Stimulated activated naive CD8-positive, alpha-beta T cell treated with anti-CD3 and anti-CD28 coated beads, Interleukin-15, amount 100 ng/mL, for 72 hours (primary cell): Measurements from ENCODE around the gene PDSS2.
"Not testable (repeated sequence)": the region's sequence is repeated elsewhere in the genome, so short reads cannot be mapped to it uniquely, and the experiment has no call there.

Experiments
- ATAC-seq: fragments of 150-1000 bp; cut with Tn5 transposase; 2 replicates; pipeline ENCODE4 v1.10.0; 2021; ENCODE audit warnings: mild to moderate bottlenecking, moderate library complexity
- DNase-seq, 2 donors: peaks; one replicate each; pipeline ENCODE4 v3.0.0; 2021 to 2022
- H3K27ac Mint-ChIP-seq, 2 donors: one replicate each; pipeline ENCODE4 v1.8.0; 2022; ENCODE audit warnings: mild to moderate bottlenecking in 2 of 2, mixed read lengths in 2 of 2, moderate library complexity in 2 of 2
- H3K27me3 Mint-ChIP-seq: one replicate; pipeline ENCODE4 v1.8.0; 2022; ENCODE audit warnings: mixed read lengths
- H3K4me1 Mint-ChIP-seq: one replicate; pipeline ENCODE4 v1.8.0; 2022; ENCODE audit warnings: mild to moderate bottlenecking, mixed read lengths
- H3K4me3 Mint-ChIP-seq, 2 donors: one replicate each; pipeline ENCODE4 v1.8.0; 2022; ENCODE audit warnings: mild to moderate bottlenecking in 2 of 2, mixed read lengths in 2 of 2, moderate library complexity in 1 of 2
- H3K9me3 Mint-ChIP-seq, 2 donors: one replicate each; pipeline ENCODE4 v1.8.0; 2022; ENCODE audit warnings: mixed read lengths in 2 of 2

PDSS2 gene

DNA sequence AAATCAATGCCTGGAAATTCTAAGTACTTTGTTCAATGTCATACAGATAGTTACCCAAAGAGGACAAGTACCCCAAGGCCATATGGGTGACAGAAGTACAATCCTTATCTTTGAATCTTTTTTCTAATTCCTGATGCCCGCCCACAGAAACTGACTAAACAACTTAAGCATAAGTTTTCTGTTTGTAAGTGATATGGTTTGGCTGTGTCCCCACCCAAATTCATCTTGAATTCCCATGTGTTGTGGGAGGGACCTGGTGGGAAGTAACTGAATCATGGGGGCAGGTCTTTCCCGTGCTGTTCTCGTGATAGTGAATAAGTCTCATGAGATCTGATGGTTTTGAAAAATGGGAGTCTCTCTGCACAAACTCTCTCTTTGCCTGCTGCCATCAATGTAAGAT lies 153.4 kb downstream of the PDSS2 start:
- not testable (repeated sequence) for H3K4me1 Mint-ChIP-seq, H3K4me3 Mint-ChIP-seq, H3K9me3 Mint-ChIP-seq, ATAC-seq, H3K27me3 Mint-ChIP-seq, DNase-seq
- H3K27ac Mint-ChIP-seq = peak overlapping the region in 1 of 2 donors; percentile 78

DNA sequence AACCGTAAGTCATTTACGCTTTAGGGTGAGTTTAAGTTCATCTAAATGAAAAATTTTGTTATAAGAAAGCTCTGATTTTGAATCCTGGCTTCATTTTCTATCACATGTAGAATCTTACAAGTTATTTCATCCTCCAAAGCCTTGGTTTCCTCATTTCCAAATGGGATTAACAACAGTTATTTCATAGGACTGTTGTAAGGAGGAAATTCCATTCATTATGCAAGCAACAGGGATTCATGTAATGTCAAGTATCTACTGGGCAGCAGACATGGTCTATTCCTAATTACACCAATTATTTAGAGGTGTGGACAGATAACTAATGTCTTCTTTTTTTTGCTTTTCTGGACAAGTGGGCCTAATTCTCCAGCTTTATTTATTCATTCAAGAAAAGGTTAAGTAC lies 154.0 kb downstream of the PDSS2 start:
- Mint-ChIP-seq H3K4me1 (peaks cover 7% of the 10 kb centered on the region), H3K27me3 (no peaks in the 10 kb centered on the region), H3K4me3 (no peak overlapping the region), H3K27ac (no peak overlapping the region), H3K9me3 (no peaks in the 10 kb centered on the region)
- no peak for ATAC-seq
- DNase-seq = no peak

DNA sequence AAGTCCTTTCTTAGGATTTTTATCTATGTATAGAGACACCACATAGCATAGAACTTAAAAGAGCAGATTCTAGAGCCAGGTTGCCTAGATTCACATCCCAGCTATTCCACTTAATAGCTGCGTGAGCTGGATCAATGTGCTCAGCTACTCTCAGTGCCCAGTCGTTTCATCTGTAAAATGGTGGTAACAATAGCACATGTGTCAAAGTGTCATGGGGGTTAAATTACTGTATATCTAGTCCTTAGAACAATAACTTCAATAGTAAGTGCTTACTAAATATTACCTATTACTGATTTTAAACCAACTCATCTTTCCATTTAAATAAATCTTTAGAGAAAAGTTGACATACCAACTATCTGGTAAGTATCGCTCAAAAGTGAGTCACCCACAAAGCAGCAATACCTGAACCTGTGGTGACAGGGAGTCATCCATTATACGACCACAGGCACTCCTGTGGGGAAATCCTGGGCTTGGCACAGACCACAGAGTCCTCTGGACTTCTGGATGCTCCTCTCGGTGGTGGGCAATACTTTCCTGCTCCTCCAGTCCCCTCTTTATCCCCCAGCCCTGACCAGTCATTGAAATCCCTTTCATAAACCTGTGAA lies 154.8 kb downstream of the PDSS2 start:
- ATAC-seq (peak; percentile 94), DNase-seq (peak in 1 of 2 donors; percentile 38)
- Mint-ChIP-seq H3K27me3 (no peaks in the 10 kb centered on the region), H3K9me3 (no peaks in the 10 kb centered on the region), H3K27ac (no peak overlapping the region), H3K4me3 (no peak overlapping the region), H3K4me1 (peaks cover 7% of the 10 kb centered on the region)

DNA sequence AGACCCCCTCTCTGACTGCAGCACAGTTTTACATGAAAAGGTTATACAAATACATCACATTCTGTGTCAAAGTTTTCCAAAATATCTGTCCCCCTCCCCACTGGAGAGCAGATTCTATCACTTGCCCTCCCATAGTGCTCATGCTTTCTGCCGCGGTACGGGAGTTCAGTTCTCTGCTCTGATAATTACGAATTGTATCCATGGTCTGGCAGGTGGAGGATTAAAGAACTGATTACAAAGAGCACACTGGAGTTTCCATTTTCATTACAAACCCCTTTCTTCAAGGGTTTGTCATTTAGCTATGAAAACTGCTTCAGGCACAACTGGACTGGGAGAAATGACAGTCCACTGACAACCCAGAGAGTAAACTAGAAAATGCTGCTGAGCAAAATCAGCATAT lies 166.0 kb downstream of the PDSS2 start:
- DNase-seq = no peak
- no peak overlapping the region for H3K4me3 Mint-ChIP-seq
- no peak overlapping the region for H3K27ac Mint-ChIP-seq
- no peaks in the 10 kb centered on the region for H3K27me3 Mint-ChIP-seq
- no peak for ATAC-seq
- no peaks in the 10 kb centered on the region for H3K4me1 Mint-ChIP-seq
- no peaks in the 10 kb centered on the region for H3K9me3 Mint-ChIP-seq

DNA sequence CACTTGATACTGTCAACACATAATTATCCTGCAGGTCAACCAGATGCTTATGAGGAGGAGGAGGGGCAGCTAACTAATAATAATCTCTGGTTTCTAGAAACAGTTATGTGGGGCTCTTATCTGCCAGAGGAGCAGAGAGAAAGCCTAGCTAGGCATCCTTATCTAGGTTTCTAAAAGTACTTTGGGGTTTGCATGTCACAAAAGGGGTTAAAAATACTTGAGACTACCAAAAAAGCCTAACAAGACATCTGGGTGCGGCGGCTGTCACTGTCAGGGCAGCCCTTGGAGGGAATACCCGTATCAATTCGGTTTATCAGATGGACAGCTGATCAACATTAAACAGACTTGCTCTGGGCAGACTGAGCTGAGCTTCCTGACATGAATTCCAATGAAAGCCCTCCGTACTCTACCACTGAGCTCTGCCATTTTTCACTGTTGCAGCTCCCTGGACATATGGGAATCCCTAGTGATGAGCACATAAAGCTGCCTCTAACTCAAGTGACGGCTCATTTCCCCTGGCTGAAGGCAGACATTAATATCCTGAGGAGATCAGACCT lies 166.6 kb downstream of the PDSS2 start:
- no peak for DNase-seq
- H3K27ac Mint-ChIP-seq = no peak overlapping the region
- no peaks in the 10 kb centered on the region for H3K4me1 Mint-ChIP-seq
- no peaks in the 10 kb centered on the region for H3K27me3 Mint-ChIP-seq
- no peak for ATAC-seq
- no peaks in the 10 kb centered on the region for H3K9me3 Mint-ChIP-seq
- no peak overlapping the region for H3K4me3 Mint-ChIP-seq

DNA sequence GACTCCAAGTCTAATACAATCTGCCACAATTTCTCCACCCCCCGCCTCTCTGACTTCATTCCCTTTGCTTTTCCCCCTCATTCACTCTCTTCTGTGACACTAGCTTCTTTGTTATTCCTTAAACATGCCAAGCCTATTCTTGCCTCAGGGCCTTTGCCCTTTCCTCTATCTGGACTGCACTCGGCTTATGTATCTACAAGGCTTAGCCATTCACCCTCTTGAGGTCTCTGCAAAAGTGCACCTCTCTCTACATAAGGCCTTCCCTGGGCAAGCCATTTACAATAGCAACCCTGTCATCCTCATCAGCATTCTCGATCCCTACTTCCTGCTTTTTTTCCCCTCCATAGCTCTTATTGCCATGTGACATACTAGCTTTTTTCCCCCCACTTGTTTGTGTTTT lies 168.9 kb downstream of the PDSS2 start:
- H3K4me1 Mint-ChIP-seq = no peaks in the 10 kb centered on the region
- no peak for ATAC-seq
- no peaks in the 10 kb centered on the region for H3K9me3 Mint-ChIP-seq
- no peak for DNase-seq
- peak overlapping the region in 1 of 2 donors; percentile 43 for H3K27ac Mint-ChIP-seq
- no peak overlapping the region for H3K4me3 Mint-ChIP-seq
- no peaks in the 10 kb centered on the region for H3K27me3 Mint-ChIP-seq

DNA sequence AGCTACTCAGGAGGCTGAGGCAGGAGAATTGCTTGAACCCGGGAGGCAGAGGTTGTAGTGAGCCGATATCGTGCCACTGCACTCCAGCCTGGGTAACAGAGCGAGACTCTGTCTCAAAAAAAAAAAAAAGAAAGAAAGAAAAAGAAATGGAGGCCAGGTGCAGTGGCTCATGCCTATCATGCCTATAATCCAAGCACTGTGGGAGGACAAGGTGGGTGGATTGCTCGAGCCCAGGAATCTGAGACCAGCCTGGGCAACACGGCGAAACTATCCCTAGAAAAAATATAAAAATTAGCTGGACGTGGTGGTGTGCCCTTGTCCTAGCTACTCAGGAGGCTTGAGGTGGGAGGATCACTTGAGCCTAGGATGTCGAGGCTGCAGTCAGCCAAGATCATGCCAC lies 170.1 kb downstream of the PDSS2 start:
- H3K27me3 Mint-ChIP-seq = not testable (repeated sequence)
- H3K27ac Mint-ChIP-seq = peak overlapping the region in 1 of 2 donors; percentile 64

DNA sequence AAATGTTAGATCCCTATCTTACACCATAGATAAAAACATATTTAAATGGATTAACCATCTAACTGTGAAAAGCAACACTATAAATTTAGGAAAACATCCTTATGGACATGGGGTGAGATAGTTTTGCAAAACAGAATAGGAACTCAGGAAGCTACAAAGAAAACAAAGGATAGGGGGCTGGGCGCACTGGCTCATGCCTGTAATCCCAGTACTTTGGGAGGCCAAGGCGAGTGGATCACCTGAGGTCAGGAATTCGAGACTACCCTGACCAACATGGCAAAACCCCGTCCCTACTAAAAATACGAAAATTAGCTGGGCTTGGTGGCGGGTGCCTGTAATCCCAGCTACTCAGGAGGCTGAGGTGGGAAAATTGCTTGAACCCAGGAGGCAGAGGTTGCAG lies 173.7 kb downstream of the PDSS2 start:
- H3K9me3 Mint-ChIP-seq, H3K27me3 Mint-ChIP-seq, ATAC-seq, DNase-seq, H3K4me3 Mint-ChIP-seq, H3K4me1 Mint-ChIP-seq, H3K27ac Mint-ChIP-seq: not testable (repeated sequence)

More for the DNA sequence above, 170.1 kb downstream of the PDSS2 start:
- not testable (repeated sequence) for H3K4me3 Mint-ChIP-seq, ATAC-seq, H3K9me3 Mint-ChIP-seq, DNase-seq, H3K4me1 Mint-ChIP-seq

DNA sequence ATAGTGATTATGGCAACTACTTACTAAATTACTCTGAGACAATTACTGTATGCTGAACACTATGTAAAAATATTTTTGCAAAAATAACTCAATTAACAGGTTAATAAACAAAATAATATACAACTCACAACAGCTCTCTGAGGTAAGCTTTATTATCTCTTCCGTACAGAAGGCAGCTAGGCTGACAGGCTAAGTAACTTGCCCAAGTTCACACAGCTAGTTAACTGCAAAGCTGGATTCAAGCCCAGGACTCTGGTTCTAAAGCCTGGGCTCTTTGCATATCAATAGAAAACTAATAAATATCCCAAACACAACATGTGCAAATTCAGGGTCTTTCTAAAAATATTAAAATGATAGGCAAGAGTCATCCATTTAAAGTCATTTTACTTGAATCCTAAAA lies 174.6 kb downstream of the PDSS2 start:
- no peak for ATAC-seq
- Mint-ChIP-seq H3K27me3 (no peaks in the 10 kb centered on the region), H3K4me1 (no peaks in the 10 kb centered on the region), H3K27ac (no peak overlapping the region), H3K4me3 (no peak overlapping the region), H3K9me3 (no peaks in the 10 kb centered on the region)
- no peak for DNase-seq

DNA sequence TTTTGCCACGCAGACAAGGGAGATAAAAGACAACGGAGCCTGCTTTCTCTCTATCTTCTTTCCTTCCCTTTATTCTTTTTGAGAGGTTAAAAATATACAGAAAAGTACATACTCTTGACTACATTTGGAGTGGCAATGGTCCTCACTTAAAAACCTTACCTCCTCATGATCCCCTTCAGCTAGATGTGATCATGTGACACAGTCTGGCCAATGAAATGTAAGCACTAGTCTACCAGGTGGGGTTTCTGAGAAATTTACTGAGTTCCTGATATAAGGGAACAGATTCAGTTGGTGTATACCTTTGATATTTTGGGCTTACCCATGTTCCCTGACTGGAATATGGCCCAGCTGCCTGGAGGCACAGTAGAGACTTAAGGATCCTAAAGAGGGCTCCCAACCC lies 178.6 kb downstream of the PDSS2 start:
- Mint-ChIP-seq H3K27me3 (no peaks in the 10 kb centered on the region), H3K4me3 (no peak overlapping the region), H3K4me1 (no peaks in the 10 kb centered on the region), H3K9me3 (no peaks in the 10 kb centered on the region), H3K27ac (no peak overlapping the region)
- ATAC-seq (no peak), DNase-seq (no peak)

DNA sequence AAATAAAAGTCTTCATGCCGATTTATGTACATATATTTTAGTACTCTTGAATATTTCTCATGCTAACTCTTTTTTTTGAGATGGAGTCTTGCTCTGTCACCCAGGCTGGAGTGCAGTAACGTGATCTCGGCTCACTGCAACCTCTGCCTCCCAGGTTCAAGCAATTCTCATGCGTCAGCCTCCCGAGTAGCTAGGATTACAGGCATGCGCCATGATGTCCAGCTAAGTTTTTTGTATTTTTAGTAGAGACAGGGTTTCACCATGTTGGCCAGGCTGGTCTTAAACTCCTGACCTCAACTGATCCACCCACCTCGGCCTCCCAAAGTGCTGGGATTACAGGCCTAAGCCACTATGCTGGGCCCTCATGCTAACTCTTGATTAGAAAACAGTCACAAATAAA lies 179.4 kb downstream of the PDSS2 start:
- H3K27ac Mint-ChIP-seq, H3K4me1 Mint-ChIP-seq, H3K9me3 Mint-ChIP-seq, ATAC-seq, DNase-seq, H3K27me3 Mint-ChIP-seq, H3K4me3 Mint-ChIP-seq: not testable (repeated sequence)

DNA sequence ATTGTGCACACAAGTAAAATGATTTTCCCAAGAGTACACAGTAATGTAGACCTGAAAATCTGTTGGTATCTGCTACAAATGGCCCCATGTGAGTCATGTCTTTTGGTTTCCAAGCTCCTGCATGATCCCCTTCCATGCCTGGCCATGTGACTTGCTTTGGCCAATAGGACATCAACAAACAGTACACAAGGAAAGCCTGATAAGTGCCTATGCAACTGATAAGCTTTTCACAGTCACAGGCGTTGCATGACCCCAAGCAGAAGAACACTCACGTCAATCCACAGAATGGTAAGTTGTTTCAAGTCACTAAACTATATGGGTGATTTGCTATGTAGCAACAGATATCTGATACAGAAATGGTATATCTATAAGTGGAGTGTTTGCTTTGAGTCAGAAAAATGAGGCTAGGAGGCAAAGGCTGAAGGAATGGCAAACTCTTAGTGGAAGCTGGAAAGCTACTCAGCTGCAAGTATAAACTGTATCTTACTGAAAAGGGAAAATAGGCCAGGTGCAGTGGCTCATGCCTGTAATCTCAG lies 184.0 kb downstream of the PDSS2 start:
- Mint-ChIP-seq H3K4me1 (no peaks in the 10 kb centered on the region), H3K27me3 (no peaks in the 10 kb centered on the region), H3K27ac (no peak overlapping the region), H3K4me3 (no peak overlapping the region), H3K9me3 (no peaks in the 10 kb centered on the region)
- no peak for ATAC-seq
- DNase-seq = no peak

DNA sequence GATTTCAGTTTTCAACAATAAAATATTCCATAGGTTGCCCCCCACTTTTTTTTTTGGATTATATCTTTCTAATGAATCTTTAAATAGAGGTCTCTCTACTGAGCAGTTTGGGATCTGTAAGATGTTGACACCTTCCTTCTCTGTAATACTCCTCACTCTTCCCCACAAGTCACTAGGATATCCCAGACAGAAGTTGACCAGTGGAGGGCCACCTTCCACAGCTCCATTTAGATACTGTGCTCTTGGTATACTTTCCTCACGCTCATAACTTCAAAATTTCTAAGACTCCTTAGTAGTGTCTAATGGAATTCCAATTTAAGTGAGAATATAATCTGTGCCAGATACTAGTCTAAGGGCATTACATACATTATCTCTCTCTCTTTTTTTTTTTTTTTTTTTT lies 185.1 kb downstream of the PDSS2 start:
- H3K4me1 Mint-ChIP-seq = no peaks in the 10 kb centered on the region
- no peaks in the 10 kb centered on the region for H3K9me3 Mint-ChIP-seq
- H3K27me3 Mint-ChIP-seq = no peaks in the 10 kb centered on the region
- DNase-seq = no peak
- no peak overlapping the region for H3K4me3 Mint-ChIP-seq
- ATAC-seq = no peak
- no peak overlapping the region for H3K27ac Mint-ChIP-seq

DNA sequence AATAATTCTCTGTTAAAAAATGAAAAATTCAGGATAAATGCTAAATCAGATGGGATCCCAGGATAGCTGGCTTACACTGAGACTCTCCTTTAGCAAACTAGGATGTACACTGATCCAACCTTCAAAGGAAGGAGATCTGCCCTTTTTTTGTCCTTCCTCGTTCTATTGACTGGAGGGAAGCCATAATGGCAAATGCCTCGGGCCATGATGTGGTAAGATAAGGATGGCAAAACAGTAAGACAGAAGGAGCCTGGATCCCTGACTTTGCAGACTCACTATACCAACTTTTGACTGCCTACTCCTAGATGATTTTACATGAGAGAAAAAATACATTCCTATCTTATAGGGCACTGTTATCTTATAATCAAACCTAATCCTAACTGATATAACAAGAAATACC lies 187.1 kb downstream of the PDSS2 start:
- no peak overlapping the region for H3K27ac Mint-ChIP-seq
- no peak overlapping the region for H3K4me3 Mint-ChIP-seq
- H3K4me1 Mint-ChIP-seq = no peaks in the 10 kb centered on the region
- ATAC-seq = no peak
- no peak for DNase-seq
- H3K27me3 Mint-ChIP-seq = no peaks in the 10 kb centered on the region
- H3K9me3 Mint-ChIP-seq = no peaks in the 10 kb centered on the region

DNA sequence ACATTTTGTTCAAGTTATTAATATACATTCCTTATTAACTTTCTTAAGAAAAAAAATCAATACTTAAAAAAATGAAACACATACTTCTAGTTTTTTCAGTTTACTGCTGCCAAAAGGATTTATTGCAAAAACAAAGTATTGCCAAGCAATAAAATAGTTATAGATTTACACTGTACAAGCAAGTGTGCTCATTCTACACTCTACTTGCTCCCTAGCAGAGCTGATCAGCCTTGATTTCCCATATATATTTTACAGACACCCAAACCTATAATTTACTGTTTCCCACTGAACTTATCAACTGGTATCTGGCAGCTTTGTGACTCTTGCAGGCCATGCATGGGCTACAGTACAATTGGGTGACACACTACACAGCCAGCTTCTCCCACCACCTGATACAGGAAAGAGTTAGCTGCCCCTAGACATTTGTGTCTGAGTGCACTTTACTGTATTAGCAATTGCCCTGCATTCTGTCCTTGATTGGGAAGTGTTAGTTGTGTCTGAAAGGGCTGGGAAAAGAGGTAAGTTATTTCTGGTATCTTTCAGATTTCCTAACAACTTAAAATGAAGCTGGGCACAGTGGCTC lies 188.1 kb downstream of the PDSS2 start:
- ATAC-seq (no peak), DNase-seq (no peak)
- H3K27me3 Mint-ChIP-seq = no peaks in the 10 kb centered on the region
- H3K9me3 Mint-ChIP-seq = no peaks in the 10 kb centered on the region
- no peaks in the 10 kb centered on the region for H3K4me1 Mint-ChIP-seq
- no peak overlapping the region for H3K4me3 Mint-ChIP-seq
- H3K27ac Mint-ChIP-seq = no peak overlapping the region

DNA sequence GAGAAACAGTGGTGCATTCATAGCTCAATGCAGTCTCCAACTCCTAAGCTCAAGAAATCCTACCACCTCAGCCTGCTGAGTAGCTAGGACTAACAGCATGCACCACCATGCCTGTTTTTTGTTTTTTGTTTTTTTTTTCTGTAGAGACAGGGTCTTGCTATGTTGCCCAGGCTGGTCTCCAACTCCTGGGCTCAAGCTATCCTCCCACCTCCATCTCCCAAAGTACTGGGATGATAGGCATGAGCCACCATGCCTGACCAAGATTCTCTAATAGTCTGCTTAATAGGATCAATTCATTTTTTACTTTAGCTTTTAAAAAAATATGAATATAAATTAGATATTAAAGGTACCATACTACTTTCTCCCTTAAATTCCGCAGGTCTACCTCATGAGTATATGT lies 191.7 kb downstream of the PDSS2 start:
- H3K9me3 Mint-ChIP-seq = no peaks in the 10 kb centered on the region
- no peak for DNase-seq
- no peak overlapping the region for H3K27ac Mint-ChIP-seq
- H3K4me1 Mint-ChIP-seq = no peaks in the 10 kb centered on the region
- no peaks in the 10 kb centered on the region for H3K27me3 Mint-ChIP-seq
- no peak for ATAC-seq
- no peak overlapping the region for H3K4me3 Mint-ChIP-seq

DNA sequence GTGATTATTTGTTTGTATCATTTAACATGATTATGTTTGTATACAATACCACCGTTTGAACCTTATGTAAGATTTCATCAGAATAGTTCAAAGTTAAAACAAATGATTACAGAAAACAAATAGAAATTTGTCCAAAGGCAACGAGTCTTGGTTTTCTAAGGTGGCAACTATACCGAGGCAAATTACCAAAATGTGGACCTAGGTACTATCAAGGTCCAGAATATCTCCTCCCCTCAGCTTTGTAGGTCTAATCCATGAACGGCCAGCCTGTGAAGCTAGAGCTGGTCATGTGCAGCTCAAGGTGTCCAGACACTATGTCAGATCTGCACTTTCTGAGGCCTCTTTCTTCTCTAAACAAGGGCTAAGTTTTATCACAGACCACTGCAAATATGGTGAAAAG lies 192.4 kb downstream of the PDSS2 start:
- DNase-seq (no peak), ATAC-seq (no peak)
- no peaks in the 10 kb centered on the region for H3K27me3 Mint-ChIP-seq
- no peak overlapping the region for H3K4me3 Mint-ChIP-seq
- H3K9me3 Mint-ChIP-seq = no peaks in the 10 kb centered on the region
- no peak overlapping the region for H3K27ac Mint-ChIP-seq
- H3K4me1 Mint-ChIP-seq = no peaks in the 10 kb centered on the region
